ENCODE results near the gene KLHL6.
"Not testable (repeated sequence)": the region's sequence is repeated elsewhere in the genome, so short reads cannot be mapped to it uniquely, and the experiment has no call there.

KLHL6 gene

GRCh38 chr3:183443395-183444385 is 111.8 kb downstream of the KLHL6 start:
- no peak for FAIRE-seq

GRCh38 chr3:183442994-183443393 is 112.5 kb downstream of the KLHL6 start:
- FAIRE-seq = no peak

DNA sequence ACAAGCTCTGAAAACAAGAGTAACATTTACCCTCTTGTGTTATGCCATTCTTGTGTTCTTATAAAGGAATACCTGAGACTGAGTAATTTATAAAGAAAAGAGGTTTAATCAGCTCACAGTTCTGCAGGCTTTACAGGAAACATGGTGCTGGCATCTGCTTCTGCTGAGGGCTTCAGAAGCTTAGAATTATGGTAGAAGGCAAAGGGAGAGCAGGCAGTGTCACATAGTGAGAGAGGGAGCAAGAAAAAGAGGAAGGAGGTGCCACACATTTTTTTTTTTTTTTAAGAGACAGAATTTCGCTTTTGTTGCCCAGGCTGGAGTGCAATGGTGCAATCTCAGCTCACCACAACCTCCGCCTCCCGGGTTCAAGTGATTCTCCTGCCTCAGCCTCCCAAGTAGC is 115.0 kb downstream of the KLHL6 start:
- not testable (repeated sequence) for FAIRE-seq

GRCh38 chr3:183439515-183439914 is 116.0 kb downstream of the KLHL6 start:
- FAIRE-seq = no peak

GRCh38 chr3:183438735-183439134 is 116.8 kb downstream of the KLHL6 start:
- no peak for FAIRE-seq

GRCh38 chr3:183437666-183438564 is 117.6 kb downstream of the KLHL6 start:
- no peak for FAIRE-seq

Data from endometrium (tissue), 2 donors.